Stimulated activated CD8-positive, alpha-beta memory T cell treated with anti-CD3 and anti-CD28 coated beads, Interleukin-4, amount 100 ng/mL, for 48 hours (primary cell): ENCODE results near the gene ASPSCR1.

Experiments used
- DNase-seq: peaks from one replicate; pipeline ENCODE4 v3.0.0-alpha.2; 2020

The ASPSCR1 gene

DNA sequence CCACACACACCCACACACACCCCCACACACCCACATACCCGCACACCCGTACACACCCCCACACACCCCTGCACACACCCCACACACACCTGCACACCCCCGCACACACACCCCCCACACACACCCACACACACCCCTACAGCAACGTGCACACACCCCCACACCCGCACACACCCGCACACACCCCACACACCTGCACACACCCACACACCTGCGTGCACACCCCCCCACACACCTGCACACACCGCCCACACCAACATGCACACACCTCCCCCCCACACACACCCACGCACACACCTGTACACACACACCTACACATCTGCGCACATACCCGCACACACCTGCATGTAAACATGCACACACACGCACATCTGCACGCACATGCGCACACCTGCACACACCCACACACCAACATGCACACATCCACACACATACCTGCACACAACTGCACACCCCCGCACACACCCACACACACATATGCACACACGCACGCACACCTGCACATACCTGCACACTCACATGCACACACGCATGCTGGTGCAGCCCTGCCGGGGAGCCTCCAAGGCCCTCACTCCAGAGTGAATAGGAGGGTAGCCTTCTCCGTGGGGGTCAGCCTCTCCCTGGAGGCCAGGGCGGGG lies 7.5 kb downstream of the ASPSCR1 start:
- DNase-seq = no peak

DNA sequence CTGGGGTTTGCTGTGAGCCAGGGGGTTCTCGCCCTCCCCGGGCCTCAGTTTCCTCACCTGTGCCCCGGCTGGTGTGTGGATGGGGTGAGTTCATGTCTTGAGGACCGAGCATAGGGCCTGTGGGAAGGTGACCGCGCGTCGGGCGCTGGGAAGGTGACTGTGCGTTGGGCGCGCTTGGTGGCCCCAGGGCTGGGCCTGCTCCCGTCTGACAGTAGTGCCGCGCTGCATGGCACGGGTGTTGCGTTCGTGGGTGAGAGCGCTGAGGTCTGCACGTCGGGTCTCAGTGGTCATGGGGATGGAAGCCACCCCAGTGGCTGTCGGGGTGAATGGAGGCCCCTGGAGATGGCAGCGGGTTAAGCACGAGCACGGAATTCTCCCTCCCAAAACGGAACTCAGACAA lies 9.2 kb downstream of the ASPSCR1 start:
- no peak for DNase-seq

DNA sequence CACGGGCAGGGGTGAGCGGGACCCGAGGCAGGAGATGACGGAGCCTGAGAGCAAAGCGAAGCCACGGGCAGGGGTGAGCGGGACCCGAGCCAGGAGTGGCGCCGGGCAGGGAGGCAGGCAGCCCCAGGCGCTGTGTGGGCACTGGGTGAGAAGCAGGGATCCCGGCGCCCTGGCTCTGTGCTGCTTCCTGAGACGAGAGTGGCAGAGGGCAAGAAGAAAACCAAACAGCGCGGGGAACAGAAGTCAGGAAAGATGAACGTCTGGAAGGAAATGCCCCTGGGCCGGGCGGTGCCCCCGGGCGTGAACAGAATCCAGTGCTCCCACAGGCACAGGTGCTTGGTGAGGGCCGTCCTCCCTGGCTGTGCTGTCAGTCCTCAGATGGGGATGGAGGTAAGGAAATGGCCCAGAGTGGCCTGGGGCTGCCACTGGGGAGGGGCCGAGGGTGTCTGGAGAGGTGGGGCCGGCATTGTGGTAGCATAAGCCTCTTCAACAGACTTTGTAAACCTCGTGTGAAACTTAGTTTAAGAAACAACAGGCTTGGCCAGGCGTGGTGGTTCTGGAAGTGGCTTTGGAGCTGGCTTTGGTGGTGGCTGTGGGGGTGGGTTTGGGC lies 9.8 kb downstream of the ASPSCR1 start:
- no peak for DNase-seq

DNA sequence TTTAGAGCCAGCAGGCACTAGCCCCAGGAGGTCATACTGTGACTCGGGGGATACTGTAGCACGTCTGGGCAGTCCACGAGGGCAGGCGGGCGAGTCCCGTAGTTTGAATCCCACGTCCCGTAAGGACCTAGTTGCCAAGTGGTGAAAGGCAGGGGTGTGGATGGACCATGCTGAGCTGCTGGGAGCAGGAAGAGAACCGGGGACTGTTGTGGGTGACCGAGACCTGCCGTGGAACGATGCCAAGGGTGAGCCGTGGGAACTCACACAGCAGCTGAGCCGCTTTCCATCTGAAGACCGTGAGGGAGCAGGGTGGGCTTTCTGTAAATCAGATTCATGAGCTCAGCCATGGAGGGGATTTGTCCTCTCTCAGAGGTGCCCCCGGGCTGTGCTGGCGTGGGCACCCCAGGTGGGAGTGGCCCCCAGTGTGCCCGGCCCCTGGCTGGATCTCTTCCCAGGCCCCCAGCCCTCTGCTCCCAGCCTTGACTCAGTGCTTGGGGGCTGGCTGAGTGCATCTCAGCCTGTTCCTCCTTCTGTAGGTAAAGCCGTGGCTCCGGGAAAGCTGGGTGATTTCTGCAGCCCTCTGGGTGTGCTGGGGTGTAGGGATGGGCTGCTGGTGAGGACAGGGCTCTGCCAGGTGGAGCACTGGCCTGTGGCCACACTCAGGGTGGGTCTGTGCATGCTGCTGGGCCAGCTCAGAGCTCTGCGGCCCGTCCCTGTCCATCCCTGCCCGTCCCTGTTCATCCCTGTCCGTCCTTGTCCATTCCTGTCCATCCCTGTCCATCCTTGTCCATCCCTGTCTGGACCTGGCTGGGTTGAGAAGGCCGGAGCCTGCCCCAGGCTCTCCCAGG lies 13.6 kb downstream of the ASPSCR1 start:
- no peak for DNase-seq

DNA sequence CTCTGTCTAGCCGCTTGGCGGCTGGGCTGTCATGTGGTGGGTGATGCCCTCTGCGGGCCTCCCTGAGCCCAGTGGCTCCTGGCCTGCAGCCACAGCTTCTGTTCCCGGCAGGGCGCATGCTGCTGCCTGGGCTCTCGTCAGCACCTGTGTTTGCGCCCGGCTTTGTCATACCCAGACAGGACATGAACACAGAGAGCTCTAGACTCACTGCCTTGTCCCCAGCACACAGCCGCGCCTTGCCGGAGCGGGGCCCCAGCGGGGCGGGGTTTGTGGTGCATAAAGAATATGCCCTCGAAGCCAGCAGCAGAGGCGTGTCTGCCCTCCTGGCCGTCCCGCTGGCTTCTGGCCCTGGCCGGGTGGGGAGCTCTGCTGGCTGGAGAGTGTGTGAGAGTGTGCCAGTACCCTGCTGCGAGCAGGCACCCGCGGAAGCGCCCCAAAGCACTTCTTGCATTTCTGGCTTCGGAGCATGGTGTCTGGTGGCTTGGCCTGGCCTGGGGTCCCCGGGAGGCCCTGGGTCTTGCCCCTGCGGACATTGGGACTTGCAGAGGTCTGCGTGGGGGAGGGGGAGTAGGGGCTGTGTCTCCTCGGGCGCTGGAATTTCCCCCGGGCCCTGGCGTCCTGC lies 14.4 kb downstream of the ASPSCR1 start:
- DNase-seq = no peak

DNA sequence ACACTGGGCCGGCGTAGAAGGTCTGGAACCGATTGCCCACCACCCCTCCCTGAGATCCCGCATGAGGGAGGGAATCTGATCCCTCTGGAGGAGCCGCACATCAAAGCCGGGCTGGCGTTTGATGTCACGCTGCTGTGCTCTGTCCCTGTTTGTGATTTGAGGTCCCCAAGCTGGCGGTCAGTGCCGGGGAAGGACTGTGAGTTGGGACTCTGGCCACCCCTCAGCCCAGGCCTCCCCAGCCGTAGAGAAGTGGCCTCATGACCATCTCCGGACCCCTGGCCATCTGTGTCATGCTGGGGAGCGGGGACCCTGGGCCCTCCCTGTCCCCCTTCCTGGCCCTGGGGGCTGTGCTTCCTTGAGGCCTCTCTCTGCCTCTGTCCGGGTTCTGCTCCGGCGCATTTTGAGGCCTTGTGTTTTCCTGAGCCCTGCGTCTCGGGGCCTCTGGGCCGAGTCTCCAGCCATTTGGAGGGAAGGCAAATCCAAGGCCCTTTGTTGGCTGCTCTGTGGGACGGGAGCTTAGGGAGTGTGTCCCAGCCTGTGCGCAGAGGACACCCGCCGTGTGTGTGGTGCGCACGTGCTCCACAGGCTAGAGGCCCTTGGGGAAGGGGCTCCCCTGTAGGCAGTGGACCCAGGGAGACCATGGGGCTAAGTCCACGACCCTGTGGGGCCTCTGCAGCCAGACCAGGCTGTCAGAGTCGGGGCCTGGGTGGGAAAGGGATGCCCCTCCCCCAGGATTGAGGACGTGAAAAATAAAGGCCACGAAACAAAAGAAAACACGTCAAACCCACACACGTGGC lies 15.1 kb downstream of the ASPSCR1 start:
- no peak for DNase-seq

DNA sequence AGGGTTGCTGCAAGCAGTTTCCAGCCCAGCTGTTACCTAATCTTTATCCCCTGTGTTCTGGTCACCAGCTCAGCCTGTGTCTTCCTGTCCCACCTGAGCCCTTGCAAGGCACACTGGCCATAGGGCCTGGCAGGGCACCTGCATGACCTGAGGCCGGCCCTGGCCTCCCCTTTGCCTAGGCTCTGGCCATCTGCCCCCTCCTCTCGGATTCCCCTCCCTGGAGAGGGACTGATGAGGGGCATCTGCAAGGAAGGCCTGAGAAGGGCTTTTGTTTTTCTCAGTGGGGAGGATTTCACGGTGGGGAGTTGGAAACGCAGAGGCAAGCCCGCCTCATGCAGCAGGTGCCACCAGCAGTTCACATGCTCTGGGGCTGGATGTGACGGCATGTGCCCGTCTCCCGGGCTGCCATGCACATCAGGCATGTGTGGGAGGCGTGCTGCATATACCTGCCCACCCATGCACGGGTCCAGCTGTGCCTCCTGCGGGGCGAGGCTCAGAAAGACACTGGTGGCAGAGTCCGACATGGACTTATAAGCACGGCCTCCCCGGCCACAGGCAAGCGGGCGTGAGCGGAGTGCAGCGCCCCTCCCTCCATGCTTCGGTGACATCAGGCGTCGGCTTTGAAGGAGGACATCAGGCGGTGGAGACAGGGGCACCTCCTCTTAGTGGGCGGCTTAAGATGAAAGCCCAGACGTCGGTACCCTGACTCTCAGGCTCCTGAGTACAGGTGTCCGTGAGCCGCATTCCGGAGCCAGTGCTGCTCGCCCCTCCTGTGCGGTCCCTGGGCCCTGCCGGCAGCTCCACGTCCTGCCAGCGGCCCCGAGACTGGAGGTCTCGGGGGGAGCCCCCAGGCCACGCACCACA lies 16.5 kb downstream of the ASPSCR1 start:
- no peak for DNase-seq

DNA sequence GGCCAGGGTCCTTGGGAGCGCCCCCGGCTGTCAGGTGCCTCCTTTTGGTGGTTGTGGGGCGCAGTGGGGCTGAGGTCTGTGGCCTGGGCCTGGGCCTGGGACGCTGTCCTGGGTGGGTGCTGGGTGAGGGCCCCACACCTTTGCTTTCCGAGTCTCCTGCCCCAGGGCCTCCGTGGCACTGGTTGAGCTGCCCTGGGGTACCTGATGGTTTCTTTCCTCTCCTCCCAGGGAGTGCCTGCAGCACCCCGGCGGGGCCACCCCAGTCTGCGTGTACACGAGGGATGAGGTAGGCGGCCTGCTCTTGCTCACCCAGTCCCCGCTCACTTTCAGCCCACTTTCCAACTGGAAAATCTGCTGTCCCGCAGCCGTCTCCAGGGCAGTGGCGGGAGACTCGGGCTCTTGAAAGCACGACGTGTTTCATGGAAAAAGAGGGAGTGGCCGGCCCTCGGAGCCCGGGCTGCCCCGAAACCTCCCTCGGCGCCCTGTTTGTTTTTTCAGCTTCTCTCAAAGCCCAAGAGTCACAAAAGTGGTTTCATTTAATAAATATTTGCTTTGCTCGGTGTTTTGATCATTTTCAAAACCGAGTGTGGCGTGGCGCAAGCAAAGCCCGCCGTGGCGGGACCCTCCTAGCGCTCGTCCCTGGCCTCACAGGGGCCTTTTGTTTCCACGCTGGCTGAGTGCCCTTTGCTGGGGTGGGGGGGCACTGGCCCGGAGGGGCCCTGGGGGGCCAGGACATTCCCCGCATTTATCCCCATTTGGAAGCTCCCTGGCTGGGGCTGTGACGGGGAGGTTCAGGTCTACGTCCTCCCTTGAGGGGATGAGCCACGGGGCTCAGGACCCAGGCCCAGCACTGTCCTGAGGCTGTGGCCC lies 17.4 kb downstream of the ASPSCR1 start:
- DNase-seq = no peak

DNA sequence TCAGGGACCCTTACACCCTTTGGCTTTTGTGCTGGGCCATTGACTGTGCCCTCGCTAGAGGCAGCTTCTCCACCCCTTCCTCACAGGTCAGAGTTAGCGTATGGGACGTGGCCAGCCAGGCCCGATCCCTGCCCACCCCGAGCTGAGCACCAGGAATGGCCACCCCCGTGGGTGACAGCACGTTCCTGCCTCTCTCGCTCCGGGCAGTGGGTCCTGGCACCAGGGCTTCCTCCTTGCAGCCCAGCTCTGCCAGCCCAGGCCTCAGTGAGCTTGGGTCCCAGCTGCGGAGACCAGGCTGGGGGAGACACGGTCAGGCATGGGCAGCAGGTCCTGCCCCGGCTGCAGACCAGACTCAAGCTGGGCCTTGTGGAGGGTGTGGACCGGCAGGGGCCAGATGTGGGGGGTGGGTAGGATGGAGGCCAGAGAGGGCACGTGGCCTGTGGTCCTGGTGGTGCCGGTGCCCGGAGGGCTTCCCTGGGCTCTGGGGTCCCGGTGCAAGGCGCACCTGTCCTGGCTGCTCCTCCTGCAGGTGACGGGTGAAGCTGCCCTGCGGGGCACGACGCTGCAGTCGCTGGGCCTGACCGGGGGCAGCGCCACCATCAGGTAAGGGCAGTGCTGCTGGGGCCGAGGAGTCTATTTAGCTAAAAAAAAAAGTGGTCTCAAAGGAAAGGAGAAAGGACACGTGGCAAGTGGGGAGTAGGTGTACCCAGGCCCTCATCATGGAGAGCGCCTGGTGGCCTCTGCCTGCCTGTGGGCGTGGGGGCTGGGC lies 18.2 kb downstream of the ASPSCR1 start:
- DNase-seq = no peak

DNA sequence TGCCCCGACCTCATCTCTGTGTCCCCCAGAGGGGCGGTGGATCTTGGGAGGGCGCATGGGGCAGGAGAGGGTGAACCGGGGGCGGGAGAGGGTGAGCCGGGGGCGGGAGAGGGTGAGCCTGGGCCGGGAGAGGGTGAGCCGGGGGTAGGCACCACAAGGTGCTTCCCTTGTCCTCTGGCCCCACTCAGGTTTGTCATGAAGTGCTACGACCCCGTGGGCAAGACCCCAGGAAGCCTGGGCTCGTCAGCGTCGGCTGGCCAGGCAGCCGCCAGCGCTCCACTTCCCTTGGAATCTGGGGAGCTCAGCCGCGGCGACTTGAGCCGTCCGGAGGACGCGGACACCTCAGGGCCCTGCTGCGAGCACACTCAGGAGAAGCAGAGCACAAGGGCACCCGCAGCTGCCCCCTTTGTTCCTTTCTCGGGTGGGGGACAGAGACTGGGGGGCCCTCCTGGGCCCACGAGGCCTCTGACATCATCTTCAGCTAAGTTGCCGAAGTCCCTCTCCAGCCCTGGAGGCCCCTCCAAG lies 18.9 kb downstream of the ASPSCR1 start:
- DNase-seq = no peak

DNA sequence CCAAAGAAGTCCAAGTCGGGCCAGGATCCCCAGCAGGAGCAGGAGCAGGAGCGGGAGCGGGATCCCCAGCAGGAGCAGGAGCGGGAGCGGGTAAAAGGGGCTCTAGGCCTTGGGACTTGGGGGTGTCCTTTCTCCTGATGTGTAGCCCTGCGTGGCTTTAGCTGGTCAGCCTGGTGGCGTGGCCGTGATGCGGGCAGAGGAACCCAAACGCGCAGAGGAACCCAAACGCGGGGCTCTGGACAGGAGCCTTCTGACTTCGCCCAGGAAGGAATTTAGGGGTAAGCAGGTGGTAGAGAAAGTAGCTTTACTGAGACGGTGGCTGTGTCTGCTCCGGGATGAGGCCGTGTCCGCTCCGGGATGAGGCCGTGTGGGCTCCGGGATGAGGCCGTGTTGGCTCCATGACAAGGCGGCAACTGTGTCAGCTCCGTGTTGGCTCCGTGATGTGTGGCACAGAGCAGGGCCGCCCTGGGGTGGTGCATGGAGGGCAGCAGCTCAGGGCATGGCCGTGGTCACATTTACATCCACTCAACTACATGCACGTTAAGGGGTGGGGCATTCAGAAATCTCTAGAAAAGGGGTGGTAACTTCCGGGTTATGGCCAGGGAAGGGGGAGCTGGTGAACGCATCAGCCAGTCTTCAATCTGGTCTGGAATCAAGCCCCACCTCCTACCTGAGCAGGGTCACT lies 19.5 kb downstream of the ASPSCR1 start:
- no peak for DNase-seq

DNA sequence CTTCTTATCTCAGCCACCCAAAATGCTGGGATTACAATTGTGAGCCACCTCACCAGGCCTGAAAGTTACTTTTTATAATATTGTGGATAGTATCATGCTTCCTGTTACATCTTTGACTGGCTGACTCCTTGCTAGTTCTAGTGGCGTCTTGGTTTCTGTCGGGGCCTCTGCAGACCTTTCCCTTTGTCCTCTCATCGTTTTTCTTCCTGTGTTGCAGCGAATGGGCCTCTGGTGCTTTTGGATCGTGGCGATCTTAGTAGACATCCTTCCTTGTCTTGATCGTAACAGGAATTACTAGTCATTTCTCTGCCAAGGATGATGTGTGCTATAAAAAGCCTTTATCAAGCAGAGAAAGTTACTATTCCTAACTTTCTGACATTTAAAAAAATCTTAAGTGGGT lies 20.8 kb downstream of the ASPSCR1 start:
- DNase-seq = no peak

DNA sequence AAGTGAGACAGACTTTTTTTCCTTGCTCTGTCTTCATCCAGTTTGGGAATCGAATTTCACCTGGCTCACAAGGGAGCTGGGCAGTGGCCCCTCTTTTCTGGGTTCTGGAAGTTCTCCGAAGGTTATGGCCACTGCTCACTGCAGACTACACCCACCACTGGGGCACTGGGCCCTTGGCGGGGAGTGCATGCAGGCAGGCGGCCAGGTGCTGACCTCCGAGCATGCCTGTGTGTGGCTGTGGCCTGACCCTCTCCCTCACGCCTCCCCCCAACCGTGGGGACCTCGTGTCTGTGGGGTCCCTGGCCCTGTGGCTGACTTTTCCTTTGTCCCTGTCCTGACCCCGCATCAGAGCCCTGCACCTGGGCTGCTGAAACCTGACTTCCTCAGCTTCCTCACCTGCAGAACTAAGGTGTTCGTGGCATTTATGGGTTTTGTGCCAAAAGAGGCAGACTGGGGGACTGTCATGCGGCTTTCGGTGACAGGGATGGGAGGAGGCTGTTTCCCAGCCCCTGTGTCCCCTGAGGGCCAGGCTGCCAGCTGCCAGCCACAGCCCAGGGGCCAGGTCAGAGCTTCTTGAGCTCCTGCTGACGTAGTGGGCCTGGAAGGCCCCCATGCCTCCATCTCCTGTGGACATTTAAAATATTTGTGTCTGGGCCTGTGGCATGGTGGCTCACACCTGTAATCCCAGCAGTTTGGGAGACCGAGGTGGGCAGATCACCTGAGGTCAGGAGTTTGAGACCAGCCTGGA lies 21.4 kb downstream of the ASPSCR1 start:
- DNase-seq = no peak

DNA sequence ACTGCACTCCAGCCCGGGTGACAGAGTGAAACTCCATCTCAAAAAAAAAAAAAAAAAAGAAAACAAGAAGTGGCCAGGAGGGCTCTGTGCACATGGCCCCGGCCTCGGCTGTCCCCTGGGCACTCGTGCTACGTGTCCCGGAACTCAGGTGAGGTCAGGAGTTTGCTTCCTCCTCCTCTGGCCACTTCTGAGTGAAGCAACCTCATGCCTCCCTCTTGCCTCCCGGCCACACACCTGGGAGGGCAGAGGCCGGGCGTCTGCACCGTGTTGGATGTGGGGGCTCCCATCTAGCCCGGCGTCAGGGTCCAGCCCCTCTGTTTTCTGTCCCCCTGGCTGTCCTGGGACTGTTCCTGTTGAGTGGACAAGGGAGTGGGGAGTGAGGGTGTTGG lies 22.2 kb downstream of the ASPSCR1 start:
- DNase-seq = no peak

DNA sequence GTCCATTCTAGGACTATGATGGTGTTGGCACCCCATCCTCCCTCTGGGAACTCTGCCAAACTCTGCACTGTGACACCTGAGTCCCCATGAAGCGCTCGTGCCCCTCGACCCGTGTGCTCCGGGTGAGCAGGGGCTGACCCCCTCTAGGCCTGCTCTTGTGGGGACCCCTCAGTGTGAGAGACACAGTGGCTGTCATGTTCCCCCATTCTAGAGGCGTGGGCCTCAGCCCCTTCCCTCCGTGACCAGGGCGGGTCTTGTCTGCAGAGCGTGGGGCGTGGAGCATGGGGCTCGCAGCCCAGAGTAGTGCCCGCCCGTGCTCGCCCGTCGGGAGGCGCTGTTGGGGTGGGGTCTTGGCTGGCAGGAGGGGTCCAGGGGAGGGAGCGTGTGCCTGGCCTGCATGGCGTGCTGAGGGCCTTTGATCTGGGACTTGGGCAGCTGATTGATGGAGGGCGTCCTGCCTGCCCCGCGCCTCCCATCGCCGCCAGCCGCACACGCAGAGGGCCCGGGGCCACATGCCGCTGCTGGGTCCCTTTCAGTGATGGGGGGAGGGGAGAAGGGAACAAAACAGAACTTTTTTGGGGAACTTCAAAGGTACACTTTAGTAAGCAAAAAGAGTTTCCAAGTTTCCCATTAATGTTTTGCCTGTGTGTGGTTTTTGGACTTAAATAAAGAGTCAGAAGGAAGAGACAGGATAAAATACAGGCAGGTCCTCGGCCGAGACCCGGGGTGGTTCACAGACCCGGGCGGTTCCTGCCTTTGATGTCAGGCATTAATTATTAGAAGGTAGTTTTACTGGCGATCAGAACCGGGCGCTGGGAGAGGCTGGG lies 22.8 kb downstream of the ASPSCR1 start:
- no peak for DNase-seq

DNA sequence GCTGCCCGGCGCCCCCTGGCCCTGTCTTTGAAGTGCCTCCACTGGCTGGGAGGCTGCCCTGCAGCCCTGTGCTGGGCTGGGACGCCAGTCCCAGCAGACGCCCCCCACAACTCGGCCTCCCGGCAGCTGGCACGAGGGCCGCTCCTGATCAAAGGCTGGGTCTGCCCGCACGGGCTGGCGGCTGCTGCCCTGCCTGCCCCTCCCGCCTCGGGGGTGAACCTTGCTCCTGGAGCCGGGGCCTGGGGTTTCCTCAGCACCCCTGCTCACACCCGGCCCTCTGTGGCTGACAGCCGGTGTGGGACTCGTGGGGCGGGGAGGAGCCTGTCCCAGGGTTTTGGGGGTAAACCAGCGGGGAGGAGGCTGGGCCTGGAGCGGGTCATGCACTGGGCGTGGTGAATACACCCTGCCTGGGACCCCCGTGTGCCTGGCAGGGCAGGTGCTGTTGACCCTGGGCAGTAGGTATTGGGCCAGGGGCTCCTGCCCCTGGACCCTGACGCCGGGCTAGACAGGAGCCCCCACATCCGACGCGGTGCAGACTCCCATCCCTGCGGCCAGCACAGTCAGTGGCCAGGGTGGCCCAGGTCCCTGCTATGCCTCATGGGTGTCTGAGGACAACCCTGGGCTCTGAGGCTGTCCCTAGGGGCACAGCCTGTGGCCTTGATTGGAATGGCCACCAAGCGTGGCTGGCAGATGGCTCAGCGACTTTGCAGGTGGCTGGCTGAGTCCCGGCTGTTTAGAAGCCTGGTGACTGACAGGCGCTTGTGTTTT lies 23.6 kb downstream of the ASPSCR1 start:
- no peak for DNase-seq
